ENCODE measurements around the gene SUCLG1.
"Not testable (repeated sequence)": the region's sequence is repeated elsewhere in the genome, so short reads cannot be mapped to it uniquely, and the experiment has no call there.

SUCLG1 gene

DNA sequence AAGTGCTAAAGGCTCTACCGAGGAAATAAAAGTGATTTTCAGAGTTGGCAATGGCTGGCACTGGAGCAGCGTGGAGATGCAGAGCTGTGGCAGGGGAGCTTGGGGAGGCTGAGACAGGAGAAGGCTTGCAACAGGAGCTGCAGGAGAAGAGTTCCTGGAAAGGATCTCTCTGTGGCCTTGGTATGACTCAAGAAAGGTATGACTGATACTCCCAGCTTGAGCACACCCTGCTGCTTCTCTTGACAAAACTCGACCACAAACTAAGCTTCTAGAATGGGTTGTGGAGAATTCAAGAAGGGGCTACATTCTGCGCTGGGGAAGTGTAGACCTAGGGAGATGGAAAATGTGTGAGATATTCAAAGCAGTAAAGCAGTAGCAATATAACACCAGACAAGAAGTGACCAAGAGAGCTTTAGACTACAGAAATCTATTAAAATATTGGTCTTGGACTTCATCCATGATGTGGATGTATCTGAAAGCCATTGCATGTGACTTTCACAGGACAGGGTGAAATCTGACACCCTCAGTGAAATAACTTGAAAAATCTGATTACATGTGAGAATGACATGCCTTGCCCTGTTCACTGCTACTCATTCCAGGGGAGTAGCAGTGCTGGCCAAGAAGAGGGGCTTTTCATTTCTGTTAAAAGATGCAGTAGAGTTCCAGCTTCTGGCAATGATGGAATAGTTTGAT, 41.5 kb downstream of the SUCLG1 start:
- no peak for DNase-seq

DNA sequence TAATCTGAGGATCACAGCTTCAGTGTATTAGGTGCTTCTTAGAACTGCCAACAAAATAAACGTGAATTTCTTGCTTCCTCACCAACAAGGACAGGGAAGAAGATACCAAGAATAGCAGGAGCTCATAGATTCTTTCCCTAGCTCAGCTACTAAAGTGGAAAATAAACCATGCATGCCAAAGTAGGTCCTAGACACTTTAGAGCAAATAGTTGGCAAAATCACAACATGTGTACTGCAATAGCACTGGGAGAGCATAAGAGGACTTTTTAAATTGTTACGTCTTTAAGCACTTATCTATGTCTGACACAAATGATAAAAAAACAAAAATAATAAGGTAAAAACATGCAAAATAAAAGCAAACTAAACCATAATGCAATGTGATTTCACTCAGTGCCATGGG, 49.5 kb downstream of the SUCLG1 start:
- DNase-seq, result no peak

DNA sequence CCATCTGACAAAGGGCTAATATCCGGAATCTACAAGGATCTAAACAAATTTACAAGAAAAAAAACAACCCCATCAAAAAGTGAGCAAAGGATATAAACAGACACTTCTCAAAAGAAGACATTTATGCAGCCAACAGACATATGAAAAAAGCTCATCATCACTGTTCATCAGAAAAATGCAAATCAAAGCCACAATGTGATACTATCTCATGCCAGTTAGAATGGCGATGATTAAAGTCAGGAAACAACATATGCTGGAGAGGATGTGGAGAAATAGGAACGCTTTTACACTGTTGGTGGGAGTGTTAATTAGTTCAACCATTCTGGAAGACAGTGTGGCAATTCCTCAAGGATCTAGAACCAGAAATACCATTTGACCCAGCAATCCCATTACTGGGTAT, 57.0 kb downstream of the SUCLG1 start:
- DNase-seq, result not testable (repeated sequence)

DNA sequence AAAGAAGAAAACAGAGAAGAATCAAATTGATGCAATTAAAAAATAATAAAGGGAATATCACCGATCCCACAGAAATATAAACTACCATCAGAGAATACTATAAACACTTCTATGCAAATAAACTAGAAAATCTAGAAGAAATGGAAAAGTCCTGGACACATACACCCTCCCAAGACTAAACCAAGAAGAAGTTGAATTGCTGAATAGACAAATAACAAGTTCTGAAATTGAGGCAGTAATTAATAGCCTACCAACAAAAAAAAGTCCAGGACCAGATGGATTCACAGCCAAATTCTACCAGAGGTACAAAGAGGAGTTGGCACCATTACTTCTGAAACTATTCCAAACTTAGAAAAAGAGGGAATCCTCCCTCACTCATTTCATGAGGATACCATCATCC, 59.2 kb downstream of the SUCLG1 start:
- DNase-seq, result not testable (repeated sequence)

DNA sequence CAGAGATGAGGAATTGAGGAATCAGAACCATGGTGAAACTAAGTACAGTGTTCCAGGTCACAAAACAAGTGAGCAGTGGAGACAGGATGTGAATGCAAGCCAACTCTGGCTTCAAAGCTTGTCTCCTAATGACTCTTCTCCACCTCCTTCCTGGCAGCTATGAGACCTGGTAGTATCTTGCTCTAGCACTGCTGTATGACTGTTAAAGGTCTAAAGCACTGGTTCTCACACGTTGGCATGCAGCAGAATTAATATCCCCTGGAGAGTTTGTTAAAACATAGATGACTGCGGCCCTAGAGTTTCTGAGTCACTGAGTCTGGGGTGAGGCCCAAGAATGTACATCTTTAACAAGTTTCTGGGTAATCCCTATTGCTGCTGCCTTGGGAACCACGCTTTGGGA, 63.3 kb downstream of the SUCLG1 start:
- no peak for DNase-seq

DNA sequence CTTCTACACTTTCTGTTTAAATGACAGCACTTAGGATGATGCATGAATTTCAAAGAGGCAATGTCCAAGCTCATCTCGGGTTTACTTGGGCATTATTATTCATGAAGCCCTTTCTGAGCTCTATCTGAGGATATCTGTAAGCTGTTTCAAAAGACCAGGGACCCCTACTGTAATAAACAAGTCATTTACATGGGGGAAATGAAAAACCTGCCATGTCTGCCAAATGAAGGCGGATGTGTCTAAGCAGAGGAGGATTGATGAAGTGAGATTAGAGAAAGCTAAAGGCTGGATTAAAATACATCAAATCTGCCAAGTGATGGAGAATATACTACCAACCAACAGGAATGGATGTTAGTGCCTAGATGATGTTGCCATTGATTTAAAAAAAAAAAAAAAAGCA, 64.5 kb downstream of the SUCLG1 start:
- DNase-seq, result no peak

DNA sequence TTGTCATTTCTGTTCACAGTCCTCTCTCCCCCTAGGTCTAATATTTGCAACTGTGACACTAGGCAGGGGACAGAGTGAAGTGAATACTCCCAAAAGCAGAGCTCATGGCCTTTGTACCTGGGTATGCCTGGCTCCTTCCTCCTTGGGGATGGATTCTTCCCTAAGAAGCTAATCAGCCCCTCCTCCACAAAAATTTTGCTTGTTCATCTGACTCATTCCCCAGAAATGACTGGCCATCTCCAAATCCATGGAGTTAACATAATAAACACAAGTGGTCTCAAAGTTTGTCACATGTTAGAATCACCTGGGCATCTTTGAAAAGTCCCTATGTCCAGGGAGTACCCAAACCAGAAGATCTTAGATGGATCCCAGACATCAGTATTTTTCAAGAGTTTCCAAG, 65.3 kb downstream of the SUCLG1 start:
- no peak for DNase-seq

DNA sequence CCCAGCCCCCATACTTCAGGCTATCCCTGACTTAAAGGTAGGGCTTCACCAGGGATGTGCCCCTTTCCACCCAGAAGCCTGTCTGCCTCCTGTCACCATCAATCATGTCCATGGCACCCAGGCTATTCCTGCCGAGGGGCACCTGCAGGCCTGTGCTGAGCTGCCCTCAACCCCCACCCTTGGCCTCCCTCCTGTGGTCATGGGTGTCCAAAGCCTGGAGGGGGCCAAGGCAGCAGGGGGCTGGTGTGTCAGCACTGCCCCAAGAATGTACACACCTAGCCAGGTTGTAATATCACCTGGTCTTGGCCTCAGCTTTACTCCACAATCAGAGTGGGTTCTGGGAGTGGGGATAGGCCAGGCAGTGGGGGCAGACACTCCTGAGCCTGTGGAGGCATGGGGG, 69.3 kb downstream of the SUCLG1 start:
- no peak for DNase-seq

DNA sequence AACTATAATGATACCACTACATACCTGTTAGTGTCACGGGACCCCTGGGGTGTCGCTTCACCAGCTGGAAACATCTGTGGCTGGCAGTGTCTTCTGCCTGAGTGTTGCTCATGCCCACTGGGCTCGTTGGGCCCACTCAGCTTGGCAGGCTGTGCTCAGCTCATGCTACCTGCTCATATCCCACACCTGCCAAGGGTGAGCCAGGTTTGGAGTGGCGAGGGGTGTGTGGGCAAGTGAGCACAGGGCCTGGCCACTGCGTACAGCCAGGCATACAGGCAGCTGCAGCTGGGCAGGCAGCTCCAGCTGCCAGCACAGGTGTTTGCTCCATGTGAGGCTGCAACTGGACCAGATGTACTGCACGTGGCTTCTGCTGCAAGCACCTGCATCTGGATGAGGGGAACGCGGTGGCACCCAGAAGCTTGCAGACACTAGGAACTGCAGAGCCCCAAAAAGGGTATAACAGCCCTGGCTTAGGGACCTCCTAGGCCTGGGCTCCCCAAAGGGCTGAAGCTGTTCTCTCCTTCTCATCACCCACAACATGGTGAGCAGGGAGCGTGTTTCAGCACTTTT, 70.1 kb downstream of the SUCLG1 start:
- DNase-seq, result no peak

DNA sequence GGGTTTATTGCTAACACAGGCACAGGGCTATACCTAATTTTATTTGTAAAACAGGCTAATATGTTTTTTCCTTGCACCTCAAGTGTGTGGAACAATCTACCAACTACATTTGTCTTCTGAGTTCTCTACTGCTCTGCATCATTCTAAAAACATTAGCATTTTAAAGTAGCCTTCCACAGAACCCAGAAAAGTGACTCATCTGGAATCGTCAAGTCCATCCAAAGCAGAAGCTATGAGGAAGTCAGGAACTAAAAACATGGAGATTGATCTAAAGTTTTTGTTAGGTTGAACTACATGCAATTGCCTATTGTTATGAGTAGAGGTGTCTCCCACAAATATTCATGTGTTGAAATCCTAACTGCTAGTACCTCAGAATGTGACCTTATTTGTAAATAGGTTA, 70.9 kb downstream of the SUCLG1 start:
- DNase-seq, result no peak

DNA sequence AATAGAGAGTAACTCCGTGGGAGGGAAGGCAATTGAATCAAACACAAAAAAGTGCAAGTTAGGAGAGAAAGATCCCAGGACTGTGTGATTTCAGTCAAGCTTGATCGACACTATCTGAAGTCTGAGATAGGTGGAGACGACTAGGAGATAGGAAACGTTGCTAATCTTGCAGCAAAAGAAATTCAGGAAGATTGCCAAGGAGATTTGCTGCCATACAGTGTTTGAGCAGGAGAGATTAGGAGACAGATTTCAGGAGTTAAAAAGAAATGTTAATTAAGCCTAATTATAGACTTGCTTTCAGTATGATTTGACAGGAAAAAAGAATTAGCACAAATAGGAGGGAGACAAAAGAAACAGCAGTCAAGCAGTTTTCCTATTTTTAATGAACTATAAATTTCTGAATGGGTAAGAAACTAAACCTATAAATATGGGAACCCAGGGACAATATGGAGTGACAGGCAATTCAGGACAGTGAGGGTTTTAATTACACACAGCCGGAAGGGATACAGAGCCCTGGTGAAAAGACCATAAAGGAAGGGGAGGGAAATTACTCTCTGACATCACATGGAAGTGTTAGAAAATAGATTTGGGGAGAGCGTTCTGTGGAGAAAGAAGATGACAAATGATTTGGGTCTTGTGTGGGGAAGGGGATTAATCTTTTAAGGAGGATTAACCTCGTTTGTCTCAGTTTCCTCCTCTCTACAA, 72.6 kb downstream of the SUCLG1 start:
- no peak for DNase-seq

DNA sequence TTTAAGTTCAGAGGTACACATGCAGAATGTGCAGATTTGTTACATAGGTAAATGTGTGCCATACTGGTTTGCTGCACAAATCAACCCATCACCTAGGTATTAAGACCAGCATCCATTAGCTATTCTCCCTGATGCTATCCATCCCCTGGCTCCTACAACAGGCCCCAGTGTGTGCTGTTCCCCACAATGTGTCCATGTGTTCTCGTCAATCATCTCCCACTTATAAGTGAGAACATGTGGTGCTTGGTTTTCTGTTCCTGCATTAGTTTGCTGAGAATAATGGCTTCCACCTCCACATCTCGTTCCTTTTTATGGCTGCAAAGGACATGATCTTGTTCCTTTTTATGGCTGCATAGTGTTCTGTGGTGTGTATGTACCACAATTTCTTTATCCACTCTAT, 75.8 kb downstream of the SUCLG1 start:
- no peak for DNase-seq

DNA sequence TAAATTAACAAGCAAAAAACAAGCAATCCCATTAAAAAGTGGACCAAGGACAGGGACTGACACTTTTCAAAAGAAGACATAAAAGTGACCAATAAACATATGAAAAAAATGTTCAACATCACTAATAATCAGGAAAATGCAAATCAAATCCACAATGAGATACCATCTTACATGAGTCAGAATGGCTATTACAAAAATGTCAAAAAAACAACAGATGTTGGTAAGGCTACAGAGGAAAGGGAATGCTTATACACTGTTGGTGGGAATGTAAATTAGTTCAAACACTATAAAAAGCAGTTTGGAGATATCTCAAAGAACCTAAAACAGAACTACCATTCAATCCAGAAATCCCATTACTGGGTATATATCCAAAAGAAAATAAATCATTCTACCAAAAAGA, 78.2 kb downstream of the SUCLG1 start:
- DNase-seq, result no peak

DNA sequence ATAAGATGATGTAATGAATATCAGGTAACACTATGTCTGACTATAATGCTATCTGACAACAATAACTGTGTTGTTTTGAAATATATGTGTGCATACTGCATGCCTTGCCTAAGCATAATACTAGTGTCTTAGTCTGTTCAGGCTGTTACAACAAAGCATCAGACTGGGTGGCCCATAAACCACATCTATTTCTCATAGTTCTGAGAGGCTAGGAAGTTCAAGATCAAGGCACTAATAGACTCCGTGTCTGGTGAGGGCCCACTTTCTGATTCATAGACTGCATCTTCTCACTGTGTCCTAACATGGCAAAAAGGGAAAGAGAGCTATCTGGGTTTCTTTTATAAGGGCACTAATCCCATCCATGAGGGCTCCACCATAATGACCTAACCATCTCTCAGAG, 80.1 kb downstream of the SUCLG1 start:
- no peak for DNase-seq

DNA sequence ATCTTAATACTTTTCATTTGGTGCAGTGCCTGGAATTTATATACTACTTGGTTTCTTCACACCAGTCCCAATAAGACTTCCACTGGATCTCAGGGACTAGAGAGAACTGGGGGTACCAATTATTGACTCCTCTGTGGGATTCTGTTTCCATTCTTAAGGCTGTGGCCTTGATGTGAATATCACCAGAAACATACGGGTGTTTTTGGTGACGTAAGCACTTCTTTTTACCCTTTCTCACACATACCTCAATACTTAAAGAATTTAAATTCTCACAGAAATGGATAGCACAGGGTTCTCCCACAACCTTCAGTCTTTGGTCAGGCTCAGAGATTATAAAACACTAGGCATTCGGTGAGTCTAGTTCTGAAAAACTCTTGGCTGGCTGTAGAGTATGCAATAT, 84.1 kb downstream of the SUCLG1 start:
- no peak for DNase-seq

DNA sequence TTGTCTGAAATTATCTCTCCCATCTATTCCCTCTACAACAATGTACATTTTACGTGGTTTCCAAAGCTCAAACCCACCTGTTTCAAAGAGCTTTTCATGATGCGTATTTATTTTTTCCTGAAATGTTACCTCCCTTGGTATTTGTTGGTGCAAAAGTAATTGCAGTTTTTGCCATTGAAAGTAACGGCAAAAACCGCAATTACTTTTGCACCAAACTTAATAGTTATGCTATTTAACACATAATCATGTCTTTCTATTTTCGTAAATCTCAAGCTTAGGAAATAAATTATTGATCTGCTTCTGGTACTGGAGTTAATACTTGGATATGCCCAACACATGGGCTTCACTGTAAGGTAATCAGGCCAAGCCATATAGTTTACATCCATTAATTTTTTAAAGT, 85.2 kb downstream of the SUCLG1 start:
- DNase-seq, result no peak

All from cortex of kidney (tissue), 1 donor.